ENCODE data around the gene OXCT1. TPM values are rescaled to one million over a fixed set of nuclear protein-coding genes. Genes with fewer than 3 reads are reported as not detected.
"Not testable (repeated sequence)": the region's sequence is repeated elsewhere in the genome, so short reads cannot be mapped to it uniquely, and the experiment has no call there.

Gene OXCT1
- polyA plus RNA-seq, 1 donor = 19.4 TPM

- Histone ChIP-seq H3K4me3 (ENCODE audit: low read length) (no peak overlapping the region), H3K27ac (ENCODE audit: low read length) (no peak overlapping the region), H3K27me3 (ENCODE audit: control insufficient read depth, insufficient read depth, low read length) (no peaks in the 10 kb centered on the region), H3K36me3 (ENCODE audit: control insufficient read depth, insufficient read depth, low read length) (peaks cover 8% of the 10 kb centered on the region), H3K9me3 (ENCODE audit: control insufficient read depth, low read depth, low read length) (peaks cover 3% of the 10 kb centered on the region), H3K4me1 (ENCODE audit: control insufficient read depth, insufficient read depth, low read length) (no peaks in the 10 kb centered on the region)
- no peak for DNase-seq
- 100% methylated on average over 2 of the region's 3 CpGs for WGBS (ENCODE audit: insufficient coverage, low lambda C conversion rate)
These were observed 39.1 kb downstream of the OXCT1 start for GRCh38 chr5:41831155-41831554.

DNA sequence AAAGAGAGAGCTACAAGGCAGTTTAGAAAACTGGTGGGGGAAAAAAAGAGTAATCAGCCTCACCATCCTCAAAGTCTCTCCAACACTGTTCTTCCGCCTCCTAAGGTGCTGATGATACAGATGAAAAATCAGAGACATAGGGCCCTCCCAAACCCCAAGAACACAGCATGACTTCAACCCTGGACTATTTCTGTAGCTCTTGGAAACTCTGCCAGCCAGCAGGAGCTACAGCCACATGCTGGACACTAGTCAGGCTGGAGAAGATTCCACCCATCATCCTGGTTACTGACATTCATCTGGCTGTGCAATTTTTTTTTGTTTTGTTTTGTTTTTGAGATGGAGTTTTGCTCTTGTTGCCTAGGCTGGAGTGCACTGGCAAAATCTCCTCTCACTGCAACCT lies 42.4 kb downstream of the OXCT1 start:
- Histone ChIP-seq H3K27ac (ENCODE audit: low read length) (no peak overlapping the region), H3K36me3 (ENCODE audit: control insufficient read depth, insufficient read depth, low read length) (peaks cover 8% of the 10 kb centered on the region), H3K9me3 (ENCODE audit: control insufficient read depth, low read depth, low read length) (peaks cover 3% of the 10 kb centered on the region), H3K27me3 (ENCODE audit: control insufficient read depth, insufficient read depth, low read length) (no peaks in the 10 kb centered on the region), H3K4me3 (ENCODE audit: low read length) (no peak overlapping the region), H3K4me1 (ENCODE audit: control insufficient read depth, insufficient read depth, low read length) (no peaks in the 10 kb centered on the region)
- no CpG with 5 or more reads among the region's 1 CpG for whole genome bisulfite sequencing (ENCODE audit: insufficient coverage, low lambda C conversion rate)
- DNase-seq = no peak

- no CpG with 5 or more reads among the region's 3 CpGs for WGBS (ENCODE audit: insufficient coverage, low lambda C conversion rate)
- H3K36me3 ChIP-seq (ENCODE audit: control insufficient read depth, insufficient read depth, low read length) = no peaks in the 10 kb centered on the region
- DNase-seq = no peak
These were observed 48.2 kb downstream of the OXCT1 start for GRCh38 chr5:41822036-41822435.

GRCh38 chr5:41821051-41821450 lies 49.2 kb downstream of the OXCT1 start:
- H3K36me3 ChIP-seq (ENCODE audit: control insufficient read depth, insufficient read depth, low read length) = no peaks in the 10 kb centered on the region
- H3K27me3 ChIP-seq (ENCODE audit: control insufficient read depth, insufficient read depth, low read length) = no peaks in the 10 kb centered on the region
- no peak for DNase-seq
- H3K9me3 ChIP-seq (ENCODE audit: control insufficient read depth, low read depth, low read length) = no peaks in the 10 kb centered on the region
- no peaks in the 10 kb centered on the region for H3K4me1 ChIP-seq (ENCODE audit: control insufficient read depth, insufficient read depth, low read length)
- no peak overlapping the region for H3K4me3 ChIP-seq (ENCODE audit: low read length)
- H3K27ac ChIP-seq (ENCODE audit: low read length) = no peak overlapping the region

More at GRCh38 chr5:41822036-41822435, 48.2 kb downstream of the OXCT1 start:
- H3K27ac ChIP-seq (ENCODE audit: low read length) = no peak overlapping the region
- H3K4me3 ChIP-seq (ENCODE audit: low read length) = no peak overlapping the region
- no peaks in the 10 kb centered on the region for H3K9me3 ChIP-seq (ENCODE audit: control insufficient read depth, low read depth, low read length)
- H3K4me1 ChIP-seq (ENCODE audit: control insufficient read depth, insufficient read depth, low read length) = no peaks in the 10 kb centered on the region
- no peaks in the 10 kb centered on the region for H3K27me3 ChIP-seq (ENCODE audit: control insufficient read depth, insufficient read depth, low read length)

DNA sequence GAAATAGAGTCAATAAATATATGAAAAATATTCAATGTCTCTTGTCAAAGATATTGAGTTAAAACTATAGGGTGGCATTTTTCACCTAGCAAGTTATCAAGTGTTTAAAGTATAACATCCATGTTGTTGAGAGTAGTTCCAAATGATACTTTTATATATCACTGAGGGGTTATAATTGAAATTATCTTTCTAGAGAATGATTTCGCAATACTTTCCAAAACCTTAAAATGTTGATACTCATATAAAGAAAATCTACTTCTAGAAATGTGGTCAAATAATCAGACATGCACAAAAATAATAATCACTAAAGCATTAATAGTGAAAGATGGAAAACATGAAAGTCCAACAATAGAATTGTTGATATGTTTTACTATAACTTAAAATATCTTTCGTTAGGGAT lies 50.1 kb downstream of the OXCT1 start:
- no peaks in the 10 kb centered on the region for H3K36me3 ChIP-seq (ENCODE audit: control insufficient read depth, insufficient read depth, low read length)
- DNase-seq = no peak
- H3K27me3 ChIP-seq (ENCODE audit: control insufficient read depth, insufficient read depth, low read length) = no peaks in the 10 kb centered on the region
- 100% methylated on average over 2 of the region's 2 CpGs for WGBS (ENCODE audit: insufficient coverage, low lambda C conversion rate)
- no peak overlapping the region for H3K27ac ChIP-seq (ENCODE audit: low read length)
- H3K4me3 ChIP-seq (ENCODE audit: low read length) = no peak overlapping the region
- H3K4me1 ChIP-seq (ENCODE audit: control insufficient read depth, insufficient read depth, low read length) = no peaks in the 10 kb centered on the region
- no peaks in the 10 kb centered on the region for H3K9me3 ChIP-seq (ENCODE audit: control insufficient read depth, low read depth, low read length)

- H3K9me3 ChIP-seq (ENCODE audit: control insufficient read depth, low read depth, low read length) = no peaks in the 10 kb centered on the region
- no peaks in the 10 kb centered on the region for H3K36me3 ChIP-seq (ENCODE audit: control insufficient read depth, insufficient read depth, low read length)
- no peaks in the 10 kb centered on the region for H3K4me1 ChIP-seq (ENCODE audit: control insufficient read depth, insufficient read depth, low read length)
- H3K27ac ChIP-seq (ENCODE audit: low read length) = no peak overlapping the region
- peak; percentile 11 to 52 for DNase-seq
- no peak overlapping the region for H3K4me3 ChIP-seq (ENCODE audit: low read length)
- no peaks in the 10 kb centered on the region for H3K27me3 ChIP-seq (ENCODE audit: control insufficient read depth, insufficient read depth, low read length)
These were observed 52.5 kb downstream of the OXCT1 start for GRCh38 chr5:41817625-41818301.

DNA sequence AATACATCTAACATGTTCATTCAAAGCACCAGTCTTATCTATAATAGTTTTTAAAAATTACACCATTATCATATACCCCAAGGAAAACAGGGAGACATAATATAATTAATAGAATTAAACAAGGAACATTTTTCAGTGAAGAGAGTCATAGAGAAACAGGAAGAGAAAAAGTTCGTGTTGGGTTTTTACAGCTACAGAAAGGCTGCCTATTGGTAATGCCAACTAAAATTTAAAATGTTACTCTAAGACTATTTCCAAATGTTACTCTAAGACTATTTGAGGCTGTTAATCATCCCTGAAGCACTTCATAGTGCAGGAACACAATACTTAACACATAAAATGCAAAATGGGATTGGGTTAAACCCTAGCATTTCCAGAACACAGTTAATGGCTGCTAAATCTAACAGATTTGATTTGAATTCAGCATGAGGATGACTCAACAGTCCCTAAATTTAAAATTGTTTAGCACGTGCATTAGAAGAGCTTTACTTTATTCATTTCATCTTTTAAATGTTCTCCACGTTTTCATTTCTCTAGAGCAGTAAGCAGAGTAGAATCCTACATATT lies 54.5 kb downstream of the OXCT1 start:
- Histone ChIP-seq H3K4me3 (ENCODE audit: low read length) (no peak overlapping the region), H3K9me3 (ENCODE audit: control insufficient read depth, low read depth, low read length) (no peaks in the 10 kb centered on the region), H3K4me1 (ENCODE audit: control insufficient read depth, insufficient read depth, low read length) (no peaks in the 10 kb centered on the region), H3K27me3 (ENCODE audit: control insufficient read depth, insufficient read depth, low read length) (no peaks in the 10 kb centered on the region), H3K27ac (ENCODE audit: low read length) (no peak overlapping the region), H3K36me3 (ENCODE audit: control insufficient read depth, insufficient read depth, low read length) (no peaks in the 10 kb centered on the region)
- WGBS (ENCODE audit: insufficient coverage, low lambda C conversion rate) = no CpG with 5 or more reads among the region's 3 CpGs
- no peak for DNase-seq

GRCh38 chr5:41815261-41815660 lies 55.0 kb downstream of the OXCT1 start:
- Histone ChIP-seq H3K9me3 (ENCODE audit: control insufficient read depth, low read depth, low read length) (no peaks in the 10 kb centered on the region), H3K36me3 (ENCODE audit: control insufficient read depth, insufficient read depth, low read length) (no peaks in the 10 kb centered on the region), H3K27me3 (ENCODE audit: control insufficient read depth, insufficient read depth, low read length) (no peaks in the 10 kb centered on the region), H3K4me1 (ENCODE audit: control insufficient read depth, insufficient read depth, low read length) (no peaks in the 10 kb centered on the region), H3K27ac (ENCODE audit: low read length) (no peak overlapping the region), H3K4me3 (ENCODE audit: low read length) (no peak overlapping the region)
- no peak for DNase-seq

- H3K4me1 ChIP-seq (ENCODE audit: control insufficient read depth, insufficient read depth, low read length); H3K36me3 ChIP-seq (ENCODE audit: control insufficient read depth, insufficient read depth, low read length); H3K27me3 ChIP-seq (ENCODE audit: control insufficient read depth, insufficient read depth, low read length); H3K27ac ChIP-seq (ENCODE audit: low read length); DNase-seq; H3K9me3 ChIP-seq (ENCODE audit: control insufficient read depth, low read depth, low read length); H3K4me3 ChIP-seq (ENCODE audit: low read length): not testable (repeated sequence)
- no CpG with 5 or more reads among the region's 4 CpGs for WGBS (ENCODE audit: insufficient coverage, low lambda C conversion rate)
These were observed 55.9 kb downstream of the OXCT1 start for GRCh38 chr5:41814306-41814705.

DNA sequence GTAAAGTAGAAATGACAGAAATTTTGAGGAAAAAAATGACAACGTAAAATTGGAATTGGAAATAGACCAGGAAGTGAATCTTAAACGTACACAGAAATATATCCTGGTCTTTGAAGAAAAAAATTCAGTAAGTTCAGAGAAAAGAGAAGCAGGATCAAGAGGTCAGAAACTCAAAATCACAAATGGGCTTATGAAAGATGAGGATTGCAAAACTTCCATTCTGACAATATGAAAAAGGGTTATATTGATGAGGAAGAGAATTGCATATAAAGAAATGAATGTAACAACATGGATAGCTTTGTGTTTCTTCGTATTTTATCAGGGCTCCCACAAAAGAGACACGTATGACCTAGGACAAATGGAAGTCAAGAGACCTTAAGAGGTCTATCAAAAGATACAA lies 58.1 kb downstream of the OXCT1 start:
- Histone ChIP-seq H3K4me1 (ENCODE audit: control insufficient read depth, insufficient read depth, low read length) (no peaks in the 10 kb centered on the region), H3K27ac (ENCODE audit: low read length) (no peak overlapping the region), H3K27me3 (ENCODE audit: control insufficient read depth, insufficient read depth, low read length) (no peaks in the 10 kb centered on the region), H3K4me3 (ENCODE audit: low read length) (no peak overlapping the region), H3K36me3 (ENCODE audit: control insufficient read depth, insufficient read depth, low read length) (peaks cover 2% of the 10 kb centered on the region), H3K9me3 (ENCODE audit: control insufficient read depth, low read depth, low read length) (no peaks in the 10 kb centered on the region)
- WGBS (ENCODE audit: insufficient coverage, low lambda C conversion rate) = 94% methylated on average over 3 of the region's 4 CpGs
- no peak for DNase-seq

GRCh38 chr5:41809128-41809527 lies 61.1 kb downstream of the OXCT1 start:
- Histone ChIP-seq H3K9me3 (ENCODE audit: control insufficient read depth, low read depth, low read length) (no peaks in the 10 kb centered on the region), H3K4me1 (ENCODE audit: control insufficient read depth, insufficient read depth, low read length) (no peaks in the 10 kb centered on the region), H3K4me3 (ENCODE audit: low read length) (no peak overlapping the region), H3K27ac (ENCODE audit: low read length) (no peak overlapping the region), H3K27me3 (ENCODE audit: control insufficient read depth, insufficient read depth, low read length) (no peaks in the 10 kb centered on the region), H3K36me3 (ENCODE audit: control insufficient read depth, insufficient read depth, low read length) (peaks cover 11% of the 10 kb centered on the region)
- no peak for DNase-seq
- 100% methylated on average over 1 of the region's 1 CpG for WGBS (ENCODE audit: insufficient coverage, low lambda C conversion rate)
